Spleen (tissue), 11 donors: ENCODE data around the gene TEX22. TPM values are rescaled to one million over a fixed set of nuclear protein-coding genes. Genes with fewer than 3 reads are reported as not detected.

Experiments used
- DNase-seq: peaks from one replicate; pipeline ENCODE4 v3.0.0-alpha.2; 2020
- H3K27ac ChIP-seq, 8 donors: fragments of 200-600 bp; sonication (generic) in 7 of 8; 1 replicate in 4 of 8; 2 replicates in 4 of 8; pipeline versions ENCODE4 v1.5.0 to v1.8.0; 2016 to 2021; ENCODE audit warnings: inconsistent platforms in 4 of 8, mild to moderate bottlenecking in 4 of 8, moderate library complexity in 1 of 8
- H3K27me3 ChIP-seq, 7 donors: fragments of 200-600 bp; sonication (generic) in 6 of 7; replicated peaks in 1 of 7; 1 replicate in 4 of 7; 2 replicates in 3 of 7; pipeline versions ENCODE4 v1.5.0 to v1.8.0; 2016 to 2021; ENCODE audit warnings: inconsistent platforms in 3 of 7, mild to moderate bottlenecking in 1 of 7
- H3K36me3 ChIP-seq, 6 donors: fragments of 200-600 bp; sonication (generic) in 5 of 6; 1 replicate in 4 of 6; 2 replicates in 2 of 6; pipeline versions ENCODE4 v1.5.0 to v1.8.0; 2016 to 2021; ENCODE audit warnings: inconsistent platforms in 2 of 6
- H3K4me1 ChIP-seq, 6 donors: fragments of 200-600 bp; sonication (generic) in 5 of 6; 1 replicate in 3 of 6; 2 replicates in 3 of 6; pipeline versions ENCODE4 v1.5.0 to v1.8.0; 2016 to 2021; ENCODE audit warnings: inconsistent platforms in 3 of 6
- H3K4me3 ChIP-seq, 8 donors: fragments of 200-600 bp; sonication (generic) in 7 of 8; 1 replicate in 4 of 8; 2 replicates in 4 of 8; pipeline versions ENCODE4 v1.5.0 to v1.8.0; 2016 to 2021; ENCODE audit warnings: inconsistent platforms in 4 of 8, mild to moderate bottlenecking in 4 of 8, moderate library complexity in 2 of 8
- H3K9me3 ChIP-seq, 8 donors: fragments of 200-600 bp; sonication (generic) in 7 of 8; 1 replicate in 4 of 8; 2 replicates in 4 of 8; pipeline versions ENCODE4 v1.5.0 to v1.8.0; 2016 to 2021; ENCODE audit warnings: inconsistent platforms in 4 of 8
- CTCF ChIP-seq, 11 experiments: fragments of 200-600 bp in 7 of 11; fragments of 450-650 bp in 4 of 11; sonication (generic) in 4 of 11; IDR thresholded peaks in 8 of 11; conservative IDR thresholded peaks in 3 of 11; 1 replicate in 7 of 11; 2 replicates in 4 of 11; pipeline versions ENCODE4 v1.4.0 to v1.8.0; 2016 to 2021; ENCODE audit warnings: antibody characterized with exemption in 11 of 11, inconsistent platforms in 4 of 11, mild to moderate bottlenecking in 1 of 11
- POLR2A ChIP-seq, 3 donors: fragments of 450-650 bp; IDR thresholded peaks; one replicate each; pipeline ENCODE4 v1.5.1; 2017; ENCODE audit warnings: antibody characterized with exemption in 3 of 3, mild to moderate bottlenecking in 1 of 3
- POLR2AphosphoS5 ChIP-seq, 3 donors: sonication (generic); formaldehyde crosslinking; IDR thresholded peaks; one replicate each; pipeline ENCODE4 v1.5.1; 2017; ENCODE audit warnings: antibody characterized with exemption in 3 of 3
- WGBS, 5 donors: extraction: QIAGEN DNeasy Blood & Tissue Kit in 3 of 5; methylation state at CpG; one replicate each; pipeline versions ENCODE4 v1.1.5 to v1.1.7; 2013 to 2018; 5-methylcytosine and 5-hydroxymethylcytosine counted together
- intact Hi-C: fragments of 100-400 bp; cut with DNase I; formaldehyde crosslinking; loops from one replicate; pipeline ENCODE4 v1.15.0; 2023; ENCODE audit warnings: low total_unique reads
- polyA plus RNA-seq, 3 donors: library from polyadenylated mRNA; stranded (reverse); fragments of 200-250 nt; gene quantifications; one replicate each; pipeline ENCODE4 v1.2.1, GENCODE V29; 2013
- total RNA-seq, 7 donors: library from RNA; depleted of rRNA in 3 of 7; stranded (reverse); fragments of >200 nt in 3 of 7; fragmentation: NEBNext Ultra II Directional in 4 of 7; extraction: Animal tissue kit (Norgen Biotek cat#: 25700) in 4 of 7; gene quantifications; one replicate each; pipeline versions ENCODE4 v1.1.0 to v1.2.1, GENCODE V29; 2016 to 2021
- donor health status: healthy with polysubstance abuse.
- donor health status: DM: no; HTN: no; CAD: no; lungs with moderate emphysema.
- donor health status: DM: no; HTN: no; CAD: no.
- donor health status: Bipolar disorder and iron deficiency.
- donor health status: healthy.
- donor health status: DM: no; HTN: no; CAD: no.
- donor health status: DM: yes; HTN: yes; CAD: no.

TEX22 gene
- total and polyA plus RNA-seq, 10 donors: 0.33 to 5.3 (median 1.0) TPM

- intact Hi-C loops: no loop called here
- peak; percentile 73 for DNase-seq
- no peak overlapping the region for H3K27ac ChIP-seq
- H3K4me3 ChIP-seq: no peak overlapping the region
- H3K36me3 ChIP-seq: peaks cover 0 to 95% (median 69%) of the 10 kb centered on the region in 6 donors
- WGBS, 5 donors: 92 to 98% (median 95%) methylated on average over 19 to 32 of the region's 32 CpGs
- peaks cover 0 to 9% (median under 1%) of the 10 kb centered on the region in 6 donors for H3K4me1 ChIP-seq
- TF ChIP-seq POLR2AphosphoS5 (IDR thresholded peaks at IDR 0.05) (peak in 1 of 3 donors; percentile 12), POLR2A (IDR thresholded peaks at IDR 0.05) (no peak)
- H3K9me3 ChIP-seq: no peaks in the 10 kb centered on the region
- no peaks in the 10 kb centered on the region for H3K27me3 ChIP-seq
Observed at GRCh38 chr14:105383083-105383730, 15.1 kb upstream of the TEX22 start.

- intact Hi-C loops: no loop called here
- Histone ChIP-seq H3K27ac (no peak overlapping the region), H3K4me1 (peaks cover 0 to 18% (median 7%) of the 10 kb centered on the region in 6 donors), H3K9me3 (no peaks in the 10 kb centered on the region), H3K36me3 (peaks cover 0 to 95% (median 69%) of the 10 kb centered on the region in 6 donors), H3K27me3 (no peaks in the 10 kb centered on the region), H3K4me3 (no peak overlapping the region)
- no peak for TF ChIP-seq POLR2A (IDR thresholded peaks at IDR 0.05)
- TF ChIP-seq CTCF (IDR thresholded peaks at IDR 0.05 in 8 of 11, conservative IDR thresholded peaks at IDR 0.05 in 3 of 11): no peak
- 93 to 96% (median 95%) methylated on average over 8 to 23 of the region's 23 CpGs for WGBS, 5 donors
- no peak for DNase-seq
Observed at GRCh38 chr14:105384041-105384557, 14.2 kb upstream of the TEX22 start.

GRCh38 chr14:105384605-105385321 lies 13.6 kb upstream of the TEX22 start:
- Histone ChIP-seq H3K36me3 (peaks cover 0 to 88% (median 66%) of the 10 kb centered on the region in 6 donors), H3K4me3 (no peak overlapping the region), H3K27ac (no peak overlapping the region), H3K27me3 (no peaks in the 10 kb centered on the region), H3K9me3 (no peaks in the 10 kb centered on the region), H3K4me1 (peaks cover 0 to 25% (median 14%) of the 10 kb centered on the region in 6 donors)
- intact Hi-C loops: no loop called here
- DNase-seq: no peak
- 94 to 97% (median 96%) methylated on average over 21 to 29 of the region's 29 CpGs for WGBS, 5 donors
- TF ChIP-seq CTCF (IDR thresholded peaks at IDR 0.05 in 8 of 11, conservative IDR thresholded peaks at IDR 0.05 in 3 of 11) (no peak), POLR2AphosphoS5 (IDR thresholded peaks at IDR 0.05) (no peak), POLR2A (IDR thresholded peaks at IDR 0.05) (no peak)

- intact Hi-C loops: no loop called here
- H3K27ac ChIP-seq: peak overlapping the region in 2 of 8 donors; percentile 2 to 10
- no peak for TF ChIP-seq POLR2A (IDR thresholded peaks at IDR 0.05)
- TF ChIP-seq CTCF (IDR thresholded peaks at IDR 0.05 in 8 of 11, conservative IDR thresholded peaks at IDR 0.05 in 3 of 11): no peak
- no peak for TF ChIP-seq POLR2AphosphoS5 (IDR thresholded peaks at IDR 0.05)
- H3K4me3 ChIP-seq: no peak overlapping the region
- H3K36me3 ChIP-seq: peaks cover 0 to 83% (median 62%) of the 10 kb centered on the region in 6 donors
- no peak for DNase-seq
- peaks cover 0 to 30% (median 19%) of the 10 kb centered on the region in 6 donors for H3K4me1 ChIP-seq
- WGBS, 5 donors: 93 to 97% (median 96%) methylated on average over 10 to 19 of the region's 19 CpGs
- H3K27me3 ChIP-seq: no peaks in the 10 kb centered on the region
- no peaks in the 10 kb centered on the region for H3K9me3 ChIP-seq
Observed at GRCh38 chr14:105385322-105385637, 13.1 kb upstream of the TEX22 start.
